GM12874 (cell line): Measurements from ENCODE around the gene SMARCA1.

Experiments used
- CTCF ChIP-seq: IDR thresholded peaks from 2 replicates; pipeline ENCODE4 v1.5.1; 2011; ENCODE audit warnings: low read depth, mild to moderate bottlenecking, control low read depth, low read length, moderate library complexity; ENCODE audit not compliant: insufficient read depth

SMARCA1 gene

GRCh38 chrX:129523079-129523911 lies at the start of gene SMARCA1:
Gene SMARCA1, minus strand, starts transcription at chrX:129523490. Its CDS starts 120 bp downstream, at chrX:129523370.
- no peak for TF ChIP-seq CTCF

- TF ChIP-seq CTCF: no peak
Measured at GRCh38 chrX:129572422-129572821, 49.1 kb upstream of the SMARCA1 start.

DNA sequence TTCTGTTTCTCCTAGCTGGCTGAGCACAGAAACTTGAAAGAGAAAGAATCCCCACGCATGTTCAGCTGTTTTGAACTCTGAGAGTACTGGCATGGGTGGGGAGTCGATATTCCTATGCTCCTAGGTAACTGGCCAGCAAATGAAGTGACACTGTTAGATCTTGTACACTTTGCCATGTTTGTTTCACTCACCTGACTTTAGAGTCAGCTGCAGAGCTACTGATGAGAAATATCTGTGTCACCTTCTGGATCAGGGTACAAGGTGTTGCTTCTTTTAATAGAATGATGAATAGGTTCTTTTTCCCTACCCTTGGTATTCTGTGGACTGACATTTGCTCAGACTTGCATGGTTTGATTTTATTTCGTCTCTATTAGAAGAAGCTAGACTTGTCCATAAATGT lies 45.1 kb upstream of the SMARCA1 start:
- no peak for TF ChIP-seq CTCF

- no peak for TF ChIP-seq CTCF
Measured at GRCh38 chrX:129566073-129566472, 42.8 kb upstream of the SMARCA1 start.

DNA sequence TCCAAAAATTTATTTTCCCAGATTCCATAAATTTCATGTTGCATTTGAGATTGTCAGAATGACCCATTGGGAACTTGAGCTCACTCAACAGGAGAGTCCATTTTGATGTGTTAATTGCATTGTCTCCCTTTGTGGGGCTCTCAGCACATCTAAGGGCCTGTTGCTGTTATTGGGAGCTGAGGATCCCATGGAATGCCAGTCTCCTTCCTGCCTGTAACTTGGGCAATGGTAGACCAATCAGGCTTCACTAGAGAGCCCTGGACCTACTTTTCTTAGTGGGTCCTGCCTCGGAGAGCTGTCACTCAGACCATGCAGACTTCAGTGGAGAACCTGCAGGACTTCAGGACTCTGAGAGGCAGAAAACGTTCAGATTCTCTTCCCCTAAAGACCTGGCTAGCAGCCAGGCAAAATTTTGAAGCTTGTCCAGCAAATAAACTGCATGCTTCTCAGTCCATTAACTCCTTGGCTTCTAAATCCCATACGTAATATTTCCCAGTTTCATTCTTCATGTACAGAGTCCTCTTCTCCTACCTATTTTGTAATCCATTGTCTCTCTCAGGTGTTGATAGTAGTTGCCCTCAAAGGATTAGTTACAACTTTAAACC lies 41.9 kb upstream of the SMARCA1 start:
- no peak for TF ChIP-seq CTCF

GRCh38 chrX:129561453-129561852 lies 38.2 kb upstream of the SMARCA1 start:
- TF ChIP-seq CTCF: no peak

DNA sequence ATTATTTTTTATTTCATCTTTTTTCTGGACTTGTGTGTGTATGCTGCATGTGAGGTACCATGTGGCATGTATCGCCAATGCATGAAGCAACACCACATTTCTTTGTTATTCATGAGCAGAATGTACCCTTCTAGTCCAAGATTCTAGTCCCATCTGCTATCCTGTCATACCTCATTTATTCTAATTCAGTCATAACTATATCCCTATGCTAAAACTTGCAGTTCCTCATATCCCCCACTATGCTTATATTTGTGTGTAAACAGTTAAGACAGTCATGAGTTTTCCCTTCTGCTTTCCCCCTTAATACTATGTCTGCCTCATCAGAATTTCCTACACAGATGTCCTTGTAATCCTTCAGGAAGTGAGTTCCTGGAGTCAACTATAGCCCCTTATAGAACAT lies 36.5 kb upstream of the SMARCA1 start:
- no peak for TF ChIP-seq CTCF
